Left lung (tissue), 10 donors: Measurements from ENCODE around the gene EML2. TPM values are rescaled to one million over a fixed set of nuclear protein-coding genes. Genes with fewer than 3 reads are reported as not detected.

Experiments
- ATAC-seq: fragments of 200-7000 bp; cut with Tn5 transposase; one replicate; pipeline ENCODE4 v1.9.1; 2020; ENCODE audit warnings: moderate library complexity
- DNase-seq, 4 donors: peaks; one replicate each; pipeline ENCODE4 v3.0.0-alpha.2; 2013 to 2020
- H3K27ac ChIP-seq, 2 donors: fragments of 200-600 bp; sonication (generic) in 1 of 2; one replicate each; pipeline versions ENCODE4 v1.5.0 to v1.8.0; 2020 to 2021
- H3K27me3 ChIP-seq, 2 donors: fragments of 200-600 bp; sonication (generic) in 1 of 2; one replicate each; pipeline versions ENCODE4 v1.5.0 to v1.8.0; 2020 to 2021
- H3K36me3 ChIP-seq, 2 donors: fragments of 200-600 bp; sonication (generic) in 1 of 2; one replicate each; pipeline versions ENCODE4 v1.5.0 to v1.8.0; 2020 to 2021
- H3K4me1 ChIP-seq, 2 donors: fragments of 200-600 bp; one replicate each; pipeline ENCODE4 v1.8.0; 2021
- H3K4me3 ChIP-seq, 2 donors: fragments of 200-600 bp; sonication (generic) in 1 of 2; one replicate each; pipeline versions ENCODE4 v1.5.0 to v1.8.0; 2020 to 2021; ENCODE audit warnings: mild to moderate bottlenecking in 1 of 2
- H3K9me3 ChIP-seq, 2 donors: fragments of 200-600 bp; sonication (generic) in 1 of 2; one replicate each; pipeline versions ENCODE4 v1.5.0 to v1.8.0; 2020 to 2021
- CTCF ChIP-seq, 2 donors: fragments of 200-600 bp; sonication (generic) in 1 of 2; IDR thresholded peaks; one replicate each; pipeline versions ENCODE4 v1.5.0 to v1.8.0; 2021; ENCODE audit warnings: antibody characterized with exemption in 2 of 2
- intact Hi-C, 2 donors: fragments of 100-400 bp; cut with DNase I; formaldehyde crosslinking; loops; one replicate each; pipeline versions ENCODE4 v1.11.2 to v1.14.2; 2022
- polyA plus RNA-seq, 6 donors: library from polyadenylated mRNA; unstranded; fragments of 120-200 nt; gene quantifications; one replicate each; pipeline ENCODE4 v1.2.1, GENCODE V29; 2013; ENCODE audit not compliant: insufficient read length in 6 of 6
- total RNA-seq, 2 donors: library from RNA; stranded (reverse); fragmentation: NEBNext Ultra II Directional; extraction: Animal tissue kit (Norgen Biotek cat#: 25700); gene quantifications; one replicate each; pipeline ENCODE4 v1.2.1, GENCODE V29; 2021
- donor health status: DM: no; HTN: yes; CAD: no.
- donor health status: DM: no; HTN: no; CAD: no.

The EML2 gene
- total and polyA plus RNA-seq, 8 donors: 21.8 to 76.4 (median 29.3) TPM

GRCh38 chr19:45569619-45570421, 69.4 kb downstream of the EML2 start:
- Histone ChIP-seq H3K27ac (no peak overlapping the region), H3K9me3 (no peaks in the 10 kb centered on the region), H3K36me3 (no peaks in the 10 kb centered on the region), H3K4me3 (no peak overlapping the region), H3K27me3 (no peaks in the 10 kb centered on the region), H3K4me1 (peaks cover 0 to 15% of the 10 kb centered on the region in 2 donors)
- ATAC-seq (peak; percentile 87), DNase-seq (peak in 2 of 4 donors; percentile 50 to 89)
- intact Hi-C loops: no loop called here
- peak; percentile 45 to 74 for TF ChIP-seq CTCF (IDR thresholded peaks at IDR 0.05)

- H3K9me3 ChIP-seq: no peaks in the 10 kb centered on the region
- H3K4me1 ChIP-seq: peaks cover 0 to 15% of the 10 kb centered on the region in 2 donors
- H3K4me3 ChIP-seq: no peak overlapping the region
- intact Hi-C loops: no loop called here
- TF ChIP-seq CTCF (IDR thresholded peaks at IDR 0.05): no peak
- H3K36me3 ChIP-seq: no peaks in the 10 kb centered on the region
- peak in 1 of 4 donors; percentile 22 for DNase-seq
- no peak overlapping the region for H3K27ac ChIP-seq
- ATAC-seq: peak; percentile 91
- no peaks in the 10 kb centered on the region for H3K27me3 ChIP-seq
Measured at GRCh38 chr19:45568732-45569131, 70.5 kb downstream of the EML2 start.

- Histone ChIP-seq H3K36me3 (no peaks in the 10 kb centered on the region), H3K9me3 (no peaks in the 10 kb centered on the region), H3K27me3 (no peaks in the 10 kb centered on the region), H3K4me3 (no peak overlapping the region), H3K27ac (no peak overlapping the region), H3K4me1 (peaks cover 0 to 15% of the 10 kb centered on the region in 2 donors)
- intact Hi-C loops: no loop called here
- no peak for TF ChIP-seq CTCF (IDR thresholded peaks at IDR 0.05)
- DNase-seq (no peak), ATAC-seq (no peak)
Measured at GRCh38 chr19:45567609-45568008, 71.6 kb downstream of the EML2 start.

- Histone ChIP-seq H3K9me3 (no peaks in the 10 kb centered on the region), H3K27me3 (no peaks in the 10 kb centered on the region), H3K27ac (no peak overlapping the region), H3K4me3 (no peak overlapping the region), H3K36me3 (no peaks in the 10 kb centered on the region), H3K4me1 (peaks cover 0 to 7% of the 10 kb centered on the region in 2 donors)
- DNase-seq (peak in 1 of 4 donors; percentile 15), ATAC-seq (no peak)
- intact Hi-C loops: no loop called here
- TF ChIP-seq CTCF (IDR thresholded peaks at IDR 0.05): no peak
Measured at GRCh38 chr19:45564131-45564780, 74.9 kb downstream of the EML2 start.

GRCh38 chr19:45560686-45561085, 78.5 kb downstream of the EML2 start:
- H3K9me3 ChIP-seq: no peaks in the 10 kb centered on the region
- DNase-seq (peak in 1 of 4 donors; percentile 43), ATAC-seq (no peak)
- H3K4me3 ChIP-seq: no peak overlapping the region
- no peaks in the 10 kb centered on the region for H3K36me3 ChIP-seq
- no peaks in the 10 kb centered on the region for H3K27me3 ChIP-seq
- intact Hi-C loops: no loop called here
- peaks cover 0 to 9% of the 10 kb centered on the region in 2 donors for H3K4me1 ChIP-seq
- TF ChIP-seq CTCF (IDR thresholded peaks at IDR 0.05): no peak
- H3K27ac ChIP-seq: no peak overlapping the region
